GM12891 (cell line): ENCODE results near the gene SEC16B.

ENCODE experiments used
- POLR2AphosphoS5 ChIP-seq: IDR thresholded peaks from 2 replicates; pipeline ENCODE4 v1.6.1; 2011; ENCODE audit warnings: low read depth, low read length, control low read depth
- POU2F2 ChIP-seq: IDR thresholded peaks from 2 replicates; pipeline ENCODE4 v1.6.1; 2011; ENCODE audit warnings: low read depth, mild to moderate bottlenecking, control low read depth, low read length, moderate library complexity
- TAF1 ChIP-seq: IDR thresholded peaks from 2 replicates; pipeline ENCODE4 v1.6.1; 2011; ENCODE audit warnings: low read depth, low read length, control low read depth

- no peak for TF ChIP-seq POLR2AphosphoS5
- TF ChIP-seq TAF1, result no peak
- TF ChIP-seq POU2F2, result no peak
These were observed 47.7 kb upstream of the SEC16B start for GRCh38 chr1:178017517-178017916.
